ENCODE measurements around the gene TMEM30A. TPM values are rescaled to one million over a fixed set of nuclear protein-coding genes. Genes with fewer than 3 reads are reported as not detected.

TMEM30A gene
- total and polyA plus RNA-seq, 2 of the 13 experiments (the other 11 are each of a cell fraction or from before 2014, with no cell fraction given) = 17.6 to 54.4 TPM

- TF ChIP-seq ZNF678 (CRISPR knock-in tag; IDR thresholded peaks at IDR 0.05) (0 out of 2 replicates have a peak, but pooled peaks have one; percentile 40), MXD4 (CRISPR knock-in tag; IDR thresholded peaks at IDR 0.05) (peak; percentile 61; the same call in 1 of the 2 replicates), THAP9 (CRISPR knock-in tag; IDR thresholded peaks at IDR 0.05; ENCODE audit: borderline replicate concordance) (peak; percentile 84; the same call in 1 of the 2 replicates), NR2F1 (CRISPR knock-in tag; IDR thresholded peaks at IDR 0.05) (peak; percentile 71 to 87), TP53 (CRISPR knock-in tag; conservative IDR thresholded peaks at IDR 0.05) (0 out of 2 replicates have a peak, but pooled peaks have one; percentile 50), AKAP8 (CRISPR knock-in tag; IDR thresholded peaks at IDR 0.05) (no peak), ZNF7 (CRISPR knock-in tag; IDR thresholded peaks at IDR 0.05) (no peak), THAP8 (CRISPR knock-in tag; IDR thresholded peaks at IDR 0.05; ENCODE audit: borderline replicate concordance) (0 out of 2 replicates have a peak, but pooled peaks have one; percentile 66), HNRNPH1 (optimal IDR thresholded peaks at IDR 0.05; ENCODE audit: low read depth, low read length) (no peak), LCORL (IDR thresholded peaks at IDR 0.05) (no peak), LCORL (CRISPR knock-in tag; IDR thresholded peaks at IDR 0.05) (peak; percentile 75), ZSCAN12 (CRISPR knock-in tag; IDR thresholded peaks at IDR 0.05) (no peak), ZNF660 (CRISPR knock-in tag; IDR thresholded peaks at IDR 0.05; ENCODE audit: borderline replicate concordance, low read depth) (no peak), ZSCAN30 (CRISPR knock-in tag; IDR thresholded peaks at IDR 0.05) (0 out of 2 replicates have a peak, but pooled peaks have one; percentile 68), BRD4 (CRISPR knock-in tag; IDR thresholded peaks at IDR 0.05) (peak; percentile 79), HOXA9 (CRISPR knock-in tag; IDR thresholded peaks at IDR 0.05; ENCODE audit: borderline replicate concordance) (no peak), CBX2 (IDR thresholded peaks at IDR 0.05; ENCODE audit: low read depth, low read length) (no peak), CBX2 (CRISPR knock-in tag; IDR thresholded peaks at IDR 0.05; ENCODE audit: low read depth) (0 out of 2 replicates have a peak, but pooled peaks have one; percentile 8), HOXA3 (CRISPR knock-in tag; IDR thresholded peaks at IDR 0.05) (peak; percentile 99), POLR2AphosphoS2 (IDR thresholded peaks at IDR 0.05; ENCODE audit: low read depth, low read length) (no peak), HDAC2 (CRISPR knock-in tag; IDR thresholded peaks at IDR 0.05) (peak; percentile 69; the same call in 1 of the 2 replicates), ZFP37 (CRISPR knock-in tag; IDR thresholded peaks at IDR 0.05; ENCODE audit: borderline replicate concordance) (no peak; the same call in 1 of the 2 replicates)
- TF ChIP-seq, protein P1, sequence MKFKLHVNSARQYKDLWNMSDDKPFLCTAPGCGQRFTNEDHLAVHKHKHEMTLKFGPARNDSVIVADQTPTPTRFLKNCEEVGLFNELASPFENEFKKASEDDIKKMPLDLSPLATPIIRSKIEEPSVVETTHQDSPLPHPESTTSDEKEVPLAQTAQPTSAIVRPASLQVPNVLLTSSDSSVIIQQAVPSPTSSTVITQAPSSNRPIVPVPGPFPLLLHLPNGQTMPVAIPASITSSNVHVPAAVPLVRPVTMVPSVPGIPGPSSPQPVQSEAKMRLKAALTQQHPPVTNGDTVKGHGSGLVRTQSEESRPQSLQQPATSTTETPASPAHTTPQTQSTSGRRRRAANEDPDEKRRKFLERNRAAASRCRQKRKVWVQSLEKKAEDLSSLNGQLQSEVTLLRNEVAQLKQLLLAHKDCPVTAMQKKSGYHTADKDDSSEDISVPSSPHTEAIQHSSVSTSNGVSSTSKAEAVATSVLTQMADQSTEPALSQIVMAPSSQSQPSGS (CRISPR knock-in tag; IDR thresholded peaks at IDR 0.05) = peak; percentile 73; the same call in 1 of the 2 replicates
These were observed 41.1 kb downstream of the TMEM30A start, which contains the start of gene COX7A2 (continued) for GRCh38 chr6:75243333-75244062.

Data from HepG2 (cell line).